PFSK-1 (cell line): ENCODE results near the gene SLC9A3. TPM values are rescaled to one million over a fixed set of nuclear protein-coding genes. Genes with fewer than 3 reads are reported as not detected.

Source experiments
- FOXP2 ChIP-seq: optimal IDR thresholded peaks from 2 replicates; pipeline ENCODE3; 2011; ENCODE audit warnings: borderline replicate concordance, control low read depth, inconsistent platforms; ENCODE audit not compliant: insufficient read depth; ENCODE audit errors: extremely low read length, extremely low read depth
- POLR2AphosphoS5 ChIP-seq: IDR thresholded peaks from 2 replicates; pipeline ENCODE4 v1.6.1; 2012; ENCODE audit warnings: low read depth, mild to moderate bottlenecking, control low read depth, low read length, moderate library complexity
- REST ChIP-seq, 2 experiments: IDR thresholded peaks; 2 replicates each; pipeline versions ENCODE4 v1.6.1 to v1.8.0; 2011 to 2012; ENCODE audit warnings: low read depth in 2 of 2, low read length in 2 of 2, control low read depth in 1 of 2, inconsistent platforms in 1 of 2, mild to moderate bottlenecking in 1 of 2, moderate library complexity in 1 of 2; ENCODE audit not compliant: insufficient read depth in 1 of 2
- SIN3A ChIP-seq: IDR thresholded peaks from 2 replicates; pipeline ENCODE4 v1.6.1; 2012; ENCODE audit warnings: mild to moderate bottlenecking, low read length, moderate library complexity, borderline replicate concordance; ENCODE audit not compliant: insufficient read depth
- TAF1 ChIP-seq: IDR thresholded peaks from 2 replicates; pipeline ENCODE4 v1.6.1; 2012; ENCODE audit warnings: low read length, control low read depth, borderline replicate concordance; ENCODE audit not compliant: insufficient read depth
- polyA plus RNA-seq: library from polyadenylated mRNA; unstranded; fragments of >200 nt; gene quantifications from one replicate; pipeline ENCODE4 v1.2.1, GENCODE V29; 2012; ENCODE audit warnings: low read depth, missing spikeins; ENCODE audit not compliant: insufficient read length

SLC9A3 gene
- 2.7 TPM for polyA plus RNA-seq

DNA sequence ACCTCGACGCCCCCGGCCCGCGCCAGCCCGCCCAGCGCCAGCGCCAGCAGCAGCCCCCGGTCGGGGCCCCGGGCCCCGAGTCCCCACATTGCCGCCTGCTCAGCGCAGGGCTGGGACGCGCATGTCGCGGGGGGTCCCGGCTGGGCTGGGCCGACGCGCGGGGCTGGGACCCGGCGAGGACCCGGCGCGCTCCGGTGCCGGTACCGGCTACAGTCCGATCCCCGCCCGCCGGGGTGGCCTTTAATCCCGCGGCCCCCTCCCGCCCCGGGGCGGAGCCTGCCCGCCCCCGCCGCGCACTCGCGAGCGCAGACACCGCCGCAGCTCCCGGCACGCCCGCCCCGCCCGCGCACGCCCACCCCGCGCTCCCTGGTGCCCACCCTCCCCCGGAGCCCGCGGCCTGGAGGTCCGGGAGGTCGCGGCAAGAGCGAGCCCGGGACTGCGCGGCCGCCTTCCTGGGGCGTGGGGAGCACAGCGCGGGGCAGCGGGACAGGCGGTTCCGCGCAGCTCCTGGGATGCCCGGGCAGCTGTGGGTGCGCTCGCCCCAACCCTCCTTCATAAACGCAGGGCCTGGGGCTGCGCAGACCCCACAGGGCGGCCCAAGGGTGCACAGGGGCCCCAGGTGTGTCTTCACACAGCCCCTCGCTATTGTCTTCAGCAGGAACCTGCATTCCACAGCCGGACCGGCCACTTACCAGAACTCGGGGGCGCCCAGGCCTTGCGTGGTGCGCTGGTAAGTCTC lies at the start of gene SLC9A3:
Gene SLC9A3, minus strand, starts transcription at position 216 of the 739 bp plus-strand sequence.
- TF ChIP-seq POLR2AphosphoS5 (no peak), TAF1 (no peak), REST (IDR thresholded peaks at IDR 0.05; ENCODE audit: insufficient read depth in 1 of 2, low read depth in 2 of 2, low read length in 2 of 2) (no peak), SIN3A (no peak)

GRCh38 chr5:573976-574375 lies 49.7 kb upstream of the SLC9A3 start:
- TF ChIP-seq POLR2AphosphoS5 (no peak), TAF1 (no peak), SIN3A (no peak), REST (IDR thresholded peaks at IDR 0.05; ENCODE audit: insufficient read depth in 1 of 2, low read depth in 2 of 2, low read length in 2 of 2) (no peak), FOXP2 (no peak)

DNA sequence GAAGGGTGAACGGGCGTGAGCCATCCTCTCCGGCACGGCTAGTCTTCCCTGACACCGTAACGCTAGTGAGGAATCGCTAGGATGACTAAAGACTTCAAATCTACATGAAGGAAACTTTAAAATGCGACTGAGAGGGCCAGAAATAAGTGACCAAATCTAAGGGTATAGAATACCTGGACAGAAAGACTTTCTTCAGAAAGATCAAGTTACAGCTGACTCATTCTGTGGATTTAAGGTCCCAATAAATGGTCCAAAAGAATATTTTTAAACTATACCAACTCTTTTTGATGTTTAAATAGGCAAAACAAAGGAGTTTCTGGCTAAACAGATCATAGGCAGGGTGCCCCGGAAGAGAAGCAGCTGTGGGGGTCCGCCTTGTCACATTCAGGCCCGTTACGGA lies 49.0 kb upstream of the SLC9A3 start:
- TF ChIP-seq POLR2AphosphoS5 (no peak), REST (IDR thresholded peaks at IDR 0.05; ENCODE audit: insufficient read depth in 1 of 2, low read depth in 2 of 2, low read length in 2 of 2) (no peak), FOXP2 (no peak), TAF1 (no peak), SIN3A (no peak)

DNA sequence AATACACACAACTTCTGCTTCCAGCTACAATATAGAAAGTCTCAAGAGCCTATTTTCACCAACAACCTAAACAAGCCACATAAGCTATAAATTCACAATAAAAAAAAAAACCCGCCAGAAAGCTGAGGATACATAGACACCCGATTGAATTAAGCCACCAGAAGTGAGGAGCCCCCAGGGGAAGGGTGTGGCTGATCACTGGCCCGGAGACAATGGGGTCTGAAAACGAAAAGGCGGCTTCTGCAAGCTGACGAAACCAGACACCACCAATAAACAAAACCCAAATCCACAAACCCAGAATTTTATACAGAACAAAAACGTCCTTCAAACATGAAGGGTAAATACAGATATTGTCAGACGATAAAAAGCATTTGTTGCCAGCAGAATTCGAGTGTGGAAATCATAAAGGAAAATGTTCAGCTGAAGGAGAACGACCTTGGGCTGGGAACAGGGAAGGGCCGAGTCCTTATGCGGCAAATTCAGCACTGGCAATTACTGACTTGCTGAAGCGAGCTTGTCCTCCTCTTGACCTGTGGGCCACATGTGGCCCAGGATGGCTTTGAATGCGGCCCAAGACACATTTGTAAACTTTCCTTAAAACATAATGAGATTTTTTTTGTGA lies 48.3 kb upstream of the SLC9A3 start:
- TF ChIP-seq TAF1 = no peak
- TF ChIP-seq REST (IDR thresholded peaks at IDR 0.05; ENCODE audit: insufficient read depth in 1 of 2, low read depth in 2 of 2, low read length in 2 of 2) = no peak
- TF ChIP-seq FOXP2 = no peak
- no peak for TF ChIP-seq SIN3A
- TF ChIP-seq POLR2AphosphoS5 = no peak

DNA sequence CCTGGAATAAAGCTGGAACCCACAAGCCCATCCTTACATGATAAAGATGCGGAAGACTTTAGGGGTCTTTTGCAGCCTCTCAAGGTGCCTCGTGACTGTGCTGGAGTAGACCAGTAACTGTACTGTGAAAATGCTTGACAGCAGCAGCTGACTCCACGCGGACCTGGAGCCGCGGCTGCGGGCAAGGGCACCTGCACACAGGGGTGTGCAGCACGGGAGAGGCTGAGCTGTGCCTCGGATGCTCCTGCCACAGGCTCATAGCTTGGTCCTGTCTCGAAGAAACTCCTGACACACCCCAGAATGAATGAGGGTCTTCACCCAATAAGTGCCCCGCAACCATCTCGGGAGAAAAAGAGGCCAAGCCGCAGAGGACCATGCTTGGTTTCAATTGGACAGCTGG lies 47.5 kb upstream of the SLC9A3 start:
- TF ChIP-seq FOXP2 = no peak
- TF ChIP-seq TAF1 = no peak
- TF ChIP-seq SIN3A = no peak
- TF ChIP-seq REST (IDR thresholded peaks at IDR 0.05; ENCODE audit: insufficient read depth in 1 of 2, low read depth in 2 of 2, low read length in 2 of 2) = no peak
- no peak for TF ChIP-seq POLR2AphosphoS5
